Suprapubic skin (tissue), 4 donors: ENCODE results near the gene ZBTB46. TPM values are rescaled to one million over a fixed set of nuclear protein-coding genes. Genes with fewer than 3 reads are reported as not detected.
A peak's percentile ranks its signal among the peaks of the same experiment; 100 is the strongest.
"Not testable (repeated sequence)": the region's sequence is repeated elsewhere in the genome, so short reads cannot be mapped to it uniquely, and the experiment has no call there.

Experiments
- DNase-seq, 2 donors: peaks; one replicate each; pipeline ENCODE4 v3.0.0-alpha.2; 2019; ENCODE audit warnings: low spot score in 2 of 2
- H3K27ac ChIP-seq: fragments of 200-600 bp; sonication (generic); one replicate; pipeline ENCODE4 v1.5.1; 2019
- H3K27me3 ChIP-seq: fragments of 200-600 bp; sonication (generic); one replicate; pipeline ENCODE4 v1.5.1; 2019
- H3K36me3 ChIP-seq: fragments of 200-600 bp; sonication (generic); one replicate; pipeline ENCODE4 v1.5.1; 2019
- H3K4me1 ChIP-seq: fragments of 200-600 bp; sonication (generic); one replicate; pipeline ENCODE4 v1.5.1; 2019
- H3K4me3 ChIP-seq: fragments of 200-600 bp; sonication (generic); one replicate; pipeline ENCODE4 v1.5.1; 2019; ENCODE audit warnings: mild to moderate bottlenecking
- H3K9me3 ChIP-seq: fragments of 200-600 bp; sonication (generic); one replicate; pipeline ENCODE4 v1.5.1; 2019
- EP300 ChIP-seq: sonication (generic); formaldehyde crosslinking; IDR thresholded peaks from one replicate; pipeline ENCODE4 v1.6.1; 2017; ENCODE audit warnings: antibody characterized with exemption
- POLR2A ChIP-seq, 2 donors: fragments of 450-650 bp; IDR thresholded peaks; one replicate each; pipeline ENCODE4 v1.6.1; 2017; ENCODE audit warnings: antibody characterized with exemption in 2 of 2, mild to moderate bottlenecking in 2 of 2, moderate library complexity in 2 of 2
- POLR2AphosphoS5 ChIP-seq, 3 donors: sonication (generic); formaldehyde crosslinking; IDR thresholded peaks; one replicate each; pipeline ENCODE4 v1.6.1; 2017; ENCODE audit warnings: antibody characterized with exemption in 3 of 3
- whole genome bisulfite sequencing: methylation state at CpG from one replicate; pipeline ENCODE4 v1.1.5; 2018; 5-methylcytosine and 5-hydroxymethylcytosine counted together
- total RNA-seq, 4 donors: library from RNA; depleted of rRNA; stranded (reverse); fragments of >200 nt; gene quantifications; one replicate each; pipeline ENCODE4 v1.1.0, GENCODE V29; 2016
- TF ChIP-seq, protein P1 (sequence below), 2 donors: fragments of 200-600 bp in 1 of 2; fragments of 450-650 bp in 1 of 2; sonication (generic) in 1 of 2; IDR thresholded peaks; one replicate each; pipeline ENCODE4 v1.5.1; 2016 to 2019; ENCODE audit warnings: antibody characterized with exemption in 2 of 2, mild to moderate bottlenecking in 1 of 2, moderate library complexity in 1 of 2

The ZBTB46 gene
- total RNA-seq, 4 donors from 2014 or later, result 3.4 to 5.1 (median 4.4) TPM

DNA sequence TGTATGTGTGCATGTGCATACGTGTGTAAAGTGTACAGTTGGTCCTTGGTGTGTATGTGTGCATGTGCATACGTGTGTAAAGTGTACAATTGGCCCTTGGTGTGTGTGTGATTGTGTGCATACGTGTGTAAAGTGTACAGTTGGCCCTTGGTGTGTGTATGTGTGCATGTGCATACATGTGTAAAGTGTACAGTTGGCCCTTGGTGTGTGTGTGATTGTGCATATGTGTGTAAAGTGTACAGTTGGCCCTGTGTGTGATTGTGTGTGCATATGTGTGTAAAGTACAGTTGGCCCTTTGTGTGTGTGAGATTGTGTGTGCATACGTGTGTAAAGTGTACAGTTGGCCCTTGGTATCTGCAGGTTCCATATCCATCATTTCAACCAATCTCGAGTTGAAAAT lies 99.7 kb downstream of the ZBTB46 start:
- Histone ChIP-seq H3K27ac (no peak overlapping the region), H3K27me3 (no peaks in the 10 kb centered on the region), H3K9me3 (no peaks in the 10 kb centered on the region), H3K4me3 (no peak overlapping the region), H3K4me1 (peaks cover 6% of the 10 kb centered on the region), H3K36me3 (peaks cover 40% of the 10 kb centered on the region)
- TF ChIP-seq POLR2A (IDR thresholded peaks at IDR 0.05) (no peak), EP300 (no peak), POLR2AphosphoS5 (IDR thresholded peaks at IDR 0.05) (no peak)
- TF ChIP-seq, protein P1, sequence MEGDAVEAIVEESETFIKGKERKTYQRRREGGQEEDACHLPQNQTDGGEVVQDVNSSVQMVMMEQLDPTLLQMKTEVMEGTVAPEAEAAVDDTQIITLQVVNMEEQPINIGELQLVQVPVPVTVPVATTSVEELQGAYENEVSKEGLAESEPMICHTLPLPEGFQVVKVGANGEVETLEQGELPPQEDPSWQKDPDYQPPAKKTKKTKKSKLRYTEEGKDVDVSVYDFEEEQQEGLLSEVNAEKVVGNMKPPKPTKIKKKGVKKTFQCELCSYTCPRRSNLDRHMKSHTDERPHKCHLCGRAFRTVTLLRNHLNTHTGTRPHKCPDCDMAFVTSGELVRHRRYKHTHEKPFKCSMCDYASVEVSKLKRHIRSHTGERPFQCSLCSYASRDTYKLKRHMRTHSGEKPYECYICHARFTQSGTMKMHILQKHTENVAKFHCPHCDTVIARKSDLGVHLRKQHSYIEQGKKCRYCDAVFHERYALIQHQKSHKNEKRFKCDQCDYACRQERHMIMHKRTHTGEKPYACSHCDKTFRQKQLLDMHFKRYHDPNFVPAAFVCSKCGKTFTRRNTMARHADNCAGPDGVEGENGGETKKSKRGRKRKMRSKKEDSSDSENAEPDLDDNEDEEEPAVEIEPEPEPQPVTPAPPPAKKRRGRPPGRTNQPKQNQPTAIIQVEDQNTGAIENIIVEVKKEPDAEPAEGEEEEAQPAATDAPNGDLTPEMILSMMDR (IDR thresholded peaks at IDR 0.05), result no peak
- 62% methylated on average over 5 of the region's 5 CpGs for WGBS
- DNase-seq, result no peak

DNA sequence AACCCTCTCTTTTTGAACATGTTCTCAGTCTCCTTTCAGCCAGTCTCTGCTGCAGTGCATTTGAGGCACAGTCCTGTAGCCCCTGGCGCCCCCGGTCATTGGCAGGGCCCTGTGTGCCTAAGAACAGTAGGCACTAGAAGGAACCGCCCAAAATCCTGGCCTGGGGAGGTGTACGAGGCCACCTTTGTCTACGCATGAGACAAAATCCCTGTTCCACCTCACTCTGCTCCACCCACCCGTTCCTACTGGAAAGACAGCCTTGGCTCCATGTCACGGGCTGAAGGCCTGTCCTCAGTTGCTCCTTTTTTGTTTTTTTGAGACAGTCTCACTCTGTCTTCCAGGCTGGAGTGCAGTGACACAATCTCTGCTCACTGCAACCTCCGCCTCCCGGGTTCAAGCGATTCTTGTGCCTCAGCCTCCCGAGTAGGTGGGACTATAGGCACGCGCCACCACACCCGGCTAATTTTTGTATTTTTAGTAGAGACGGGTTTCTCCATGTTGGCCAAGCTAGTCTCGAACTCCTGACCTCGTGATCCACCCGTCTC lies 100.8 kb downstream of the ZBTB46 start:
- H3K36me3 ChIP-seq, result peaks cover 34% of the 10 kb centered on the region
- H3K27ac ChIP-seq, H3K4me1 ChIP-seq, H3K9me3 ChIP-seq, H3K4me3 ChIP-seq, H3K27me3 ChIP-seq: not testable (repeated sequence)
- WGBS, result 91% methylated on average over 18 of the region's 18 CpGs
- peak in 1 of 2 donors; percentile 37 for DNase-seq

DNA sequence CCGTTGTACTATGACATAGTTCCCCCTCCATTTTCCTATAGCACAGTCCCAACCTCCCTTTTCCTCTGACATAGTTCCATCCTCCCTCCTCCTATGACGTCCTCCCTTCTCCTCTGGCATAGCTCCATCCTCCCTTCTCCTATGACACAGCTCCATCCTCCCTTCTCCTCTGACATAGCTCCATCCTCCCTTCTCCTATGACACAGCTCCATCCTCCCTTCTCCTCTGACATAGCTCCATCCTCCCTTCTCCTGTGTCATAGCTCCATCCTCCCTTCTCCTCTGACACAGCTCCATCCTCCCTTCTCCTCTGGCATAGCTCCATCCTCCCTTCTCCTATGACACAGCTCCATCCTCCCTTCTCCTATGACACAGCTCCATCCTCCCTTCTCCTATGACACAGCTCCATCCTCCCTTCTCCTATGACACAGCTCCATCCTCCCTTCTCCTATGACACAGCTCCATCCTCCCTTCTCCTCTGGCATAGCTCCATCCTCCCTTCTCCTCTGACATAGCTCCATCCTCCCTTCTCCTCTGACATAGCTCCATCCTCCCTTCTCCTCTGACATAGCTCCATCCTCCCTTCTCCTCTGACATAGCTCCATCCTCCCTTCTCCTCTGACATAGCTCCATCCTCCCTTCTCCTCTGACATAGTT lies 108.0 kb downstream of the ZBTB46 start:
- not testable (repeated sequence) for DNase-seq, H3K4me1 ChIP-seq, H3K4me3 ChIP-seq, H3K27ac ChIP-seq, H3K27me3 ChIP-seq
- WGBS, result 88% methylated on average over 2 of the region's 2 CpGs
- H3K36me3 ChIP-seq, result peaks cover 38% of the 10 kb centered on the region
- H3K9me3 ChIP-seq, result peaks cover 19% of the 10 kb centered on the region

DNA sequence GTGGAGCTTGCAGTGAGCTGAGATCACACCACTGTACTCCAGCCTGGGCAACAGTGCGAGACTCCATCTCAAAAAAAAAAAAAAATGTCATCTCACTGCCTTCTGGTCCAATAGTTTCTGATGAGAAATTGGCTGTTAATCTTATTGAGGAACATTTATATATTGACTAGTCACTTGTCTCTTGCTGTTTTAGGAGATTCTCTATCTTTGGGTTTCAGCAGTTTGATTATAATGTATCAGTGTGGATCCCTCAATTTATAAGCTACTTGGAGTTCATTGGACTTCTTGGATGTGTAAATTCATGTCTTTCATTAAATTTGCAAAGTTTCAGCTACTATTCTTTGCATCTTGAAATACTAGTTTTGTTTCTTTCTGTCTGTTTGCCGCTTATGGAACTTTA lies 112.1 kb downstream of the ZBTB46 start:
- peaks cover 19% of the 10 kb centered on the region for H3K9me3 ChIP-seq
- WGBS, result 96% methylated on average over 2 of the region's 2 CpGs
- no peak overlapping the region for H3K27ac ChIP-seq
- no peak for DNase-seq
- no peaks in the 10 kb centered on the region for H3K27me3 ChIP-seq
- H3K4me3 ChIP-seq, result no peak overlapping the region
- peaks cover 63% of the 10 kb centered on the region for H3K36me3 ChIP-seq
- TF ChIP-seq POLR2A (IDR thresholded peaks at IDR 0.05) (no peak), EP300 (no peak), POLR2AphosphoS5 (IDR thresholded peaks at IDR 0.05) (no peak)
- TF ChIP-seq, protein P1 (IDR thresholded peaks at IDR 0.05), result no peak
- no peaks in the 10 kb centered on the region for H3K4me1 ChIP-seq

DNA sequence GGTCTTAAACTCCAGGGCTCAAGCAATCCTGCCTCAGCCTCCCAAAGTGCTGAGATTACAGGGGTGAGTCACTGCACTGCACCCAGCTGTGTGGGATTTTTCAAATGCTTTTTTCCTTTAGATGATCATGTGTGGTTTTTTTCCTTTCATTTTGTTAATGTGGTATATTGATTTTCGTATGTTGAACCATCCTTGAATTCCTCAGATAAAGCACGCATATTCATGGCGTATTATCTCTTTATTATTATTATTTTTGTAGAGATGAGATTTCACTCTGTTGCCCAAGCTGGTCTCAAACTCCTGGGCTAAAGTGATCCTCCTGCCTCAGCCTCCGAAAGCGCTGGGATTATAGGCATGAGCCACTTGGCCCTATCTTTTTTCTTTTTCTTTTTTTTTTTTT lies 116.2 kb downstream of the ZBTB46 start:
- Histone ChIP-seq H3K36me3 (peaks cover 64% of the 10 kb centered on the region), H3K4me1 (no peaks in the 10 kb centered on the region)

DNA sequence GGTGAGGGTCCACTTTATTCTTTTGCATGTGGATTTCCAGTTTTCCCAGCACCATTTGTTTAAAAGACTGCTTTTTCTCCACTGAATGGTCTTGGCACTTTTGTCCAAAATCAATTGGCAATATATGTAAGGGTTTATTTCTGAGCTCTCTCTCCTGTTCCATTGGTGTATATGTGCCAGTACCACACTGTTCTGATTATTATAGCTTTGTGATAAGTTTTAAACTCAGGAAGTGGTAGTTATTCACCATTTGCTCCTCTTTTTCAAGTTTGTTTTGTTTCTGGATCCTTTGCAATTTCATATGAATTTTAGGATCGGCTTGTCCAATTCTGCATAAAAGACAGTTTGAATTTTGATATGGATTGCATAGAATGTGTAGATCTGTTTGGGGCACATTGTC lies 118.9 kb downstream of the ZBTB46 start:
- H3K9me3 ChIP-seq, result peaks cover 9% of the 10 kb centered on the region
- WGBS, result 100% methylated on average over 1 of the region's 1 CpG
- H3K27ac ChIP-seq, result no peak overlapping the region
- peaks cover 53% of the 10 kb centered on the region for H3K36me3 ChIP-seq
- TF ChIP-seq, protein P1 (IDR thresholded peaks at IDR 0.05), result no peak
- TF ChIP-seq EP300 (no peak), POLR2A (IDR thresholded peaks at IDR 0.05) (no peak), POLR2AphosphoS5 (IDR thresholded peaks at IDR 0.05) (no peak)
- H3K27me3 ChIP-seq, result no peaks in the 10 kb centered on the region
- no peak for DNase-seq
- no peak overlapping the region for H3K4me3 ChIP-seq
- H3K4me1 ChIP-seq, result peaks cover 14% of the 10 kb centered on the region

More for the DNA sequence above, 116.2 kb downstream of the ZBTB46 start:
- 98% methylated on average over 5 of the region's 5 CpGs for WGBS
- H3K27ac ChIP-seq, result no peak overlapping the region
- H3K4me3 ChIP-seq, result no peak overlapping the region
- H3K9me3 ChIP-seq, result peaks cover 19% of the 10 kb centered on the region
- no peaks in the 10 kb centered on the region for H3K27me3 ChIP-seq
- no peak for DNase-seq
- TF ChIP-seq POLR2A (IDR thresholded peaks at IDR 0.05) (no peak), POLR2AphosphoS5 (IDR thresholded peaks at IDR 0.05) (no peak), EP300 (no peak)
- TF ChIP-seq, protein P1 (IDR thresholded peaks at IDR 0.05), result no peak
